Astrocyte (in vitro differentiated cells and primary cell): ENCODE measurements around the gene SNED1. TPM values are rescaled to one million over a fixed set of nuclear protein-coding genes. Genes with fewer than 3 reads are reported as not detected.

Experiments
- DNase-seq: peaks from one replicate; pipeline ENCODE4 v3.0.0-alpha.2; 2010; ENCODE audit warnings: low read depth
- FAIRE-seq: peaks from 2 replicates; lab custom pipeline; 2011; peaks lifted over from hg19 to GRCh38; lab: Jason Lieb, UNC
- H2AFZ ChIP-seq: 2 replicates; pipeline ENCODE4 v1.6.0; 2012; ENCODE audit warnings: low read depth, low read length, inconsistent platforms
- H3K27ac ChIP-seq: 2 replicates; pipeline ENCODE4 v1.5.1; 2011; ENCODE audit warnings: low read depth, low read length, inconsistent platforms
- H3K27me3 ChIP-seq: 2 replicates; pipeline ENCODE4 v1.6.0; 2011; ENCODE audit warnings: low read length, inconsistent platforms; ENCODE audit not compliant: insufficient read depth
- H3K36me3 ChIP-seq: 2 replicates; pipeline ENCODE4 v1.5.1; 2011; ENCODE audit warnings: low read length, inconsistent platforms; ENCODE audit not compliant: insufficient read depth
- H3K4me1 ChIP-seq: 2 replicates; pipeline ENCODE4 v1.5.1; 2011; ENCODE audit warnings: low read length, inconsistent platforms; ENCODE audit not compliant: insufficient read depth
- H3K4me2 ChIP-seq: 2 replicates; pipeline ENCODE4 v1.6.0; 2012; ENCODE audit warnings: low read length, inconsistent platforms
- H3K4me3 ChIP-seq: 2 replicates; pipeline ENCODE4 v1.5.1; 2011; ENCODE audit warnings: low read depth, mild to moderate bottlenecking, low read length, inconsistent platforms; ENCODE audit not compliant: insufficient read depth
- H3K79me2 ChIP-seq: 2 replicates; pipeline ENCODE4 v1.6.0; 2012; ENCODE audit warnings: mild to moderate bottlenecking, low read length, inconsistent platforms; ENCODE audit not compliant: insufficient read depth
- H3K9ac ChIP-seq: 2 replicates; pipeline ENCODE4 v1.6.0; 2012; ENCODE audit warnings: mild to moderate bottlenecking, low read length, inconsistent platforms
- H3K9me3 ChIP-seq: 2 replicates; pipeline ENCODE4 v1.5.1; 2012; ENCODE audit warnings: low read depth, mild to moderate bottlenecking, low read length, inconsistent platforms; ENCODE audit not compliant: insufficient read depth
- H4K20me1 ChIP-seq: 2 replicates; pipeline ENCODE4 v1.6.0; 2012; ENCODE audit warnings: low read length, inconsistent platforms; ENCODE audit not compliant: insufficient read depth
- H3K27ac Mint-ChIP-seq: one replicate; pipeline ENCODE4 v1.8.0; 2021; ENCODE audit warnings: mild to moderate bottlenecking, mixed read lengths; ENCODE audit not compliant: unreplicated experiment
- H3K27me3 Mint-ChIP-seq: one replicate; pipeline ENCODE4 v1.8.0; 2021; ENCODE audit warnings: low read depth, mixed read lengths; ENCODE audit not compliant: unreplicated experiment
- H3K36me3 Mint-ChIP-seq: one replicate; pipeline ENCODE4 v1.8.0; 2021; ENCODE audit warnings: low read depth, mixed read lengths; ENCODE audit not compliant: unreplicated experiment
- H3K4me1 Mint-ChIP-seq: one replicate; pipeline ENCODE4 v1.8.0; 2021; ENCODE audit warnings: low read depth, mixed read lengths; ENCODE audit not compliant: unreplicated experiment
- H3K4me3 Mint-ChIP-seq: one replicate; pipeline ENCODE4 v1.8.0; 2021; ENCODE audit warnings: mild to moderate bottlenecking, moderate library complexity, mixed read lengths; ENCODE audit not compliant: unreplicated experiment
- H3K9me3 Mint-ChIP-seq: one replicate; pipeline ENCODE4 v1.8.0; 2021; ENCODE audit warnings: mild to moderate bottlenecking, mixed read lengths; ENCODE audit not compliant: unreplicated experiment
- CTCF ChIP-seq: IDR thresholded peaks from 2 replicates; pipeline ENCODE4 v1.5.1; 2011; ENCODE audit warnings: low read depth, mild to moderate bottlenecking, inconsistent platforms, low read length, moderate library complexity; ENCODE audit not compliant: insufficient read depth
- EZH2 ChIP-seq: IDR thresholded peaks from 2 replicates; pipeline ENCODE4 v1.6.1; 2012; ENCODE audit warnings: mild to moderate bottlenecking, low read length, inconsistent platforms; ENCODE audit not compliant: insufficient read depth
- total RNA-seq: library from RNA; stranded (reverse); gene quantifications from 2 replicates; pipeline ENCODE4 v1.2.1, GENCODE V29; 2021

The SNED1 gene
- total RNA-seq, 1 donor from 2014 or later: 0.23 TPM

GRCh38 chr2:240993446-240994170 is 4.8 kb upstream of the SNED1 start:
- no peak for FAIRE-seq

GRCh38 chr2:240994171-240994896 is 4.1 kb upstream of the SNED1 start:
- Histone ChIP-seq H2AFZ (no peak overlapping the region), H3K79me2 (no peaks in the 10 kb centered on the region), H3K36me3 (no peaks in the 10 kb centered on the region), H3K4me1 (peaks cover 16% of the 10 kb centered on the region), H3K4me3 (no peak overlapping the region), H3K27ac (no peak overlapping the region), H3K27me3 (no peaks in the 10 kb centered on the region), H4K20me1 (peaks cover under 1% of the 10 kb centered on the region), H3K9ac (no peak overlapping the region), H3K9me3 (no peaks in the 10 kb centered on the region), H3K4me2 (no peak overlapping the region)
- FAIRE-seq (no peak), DNase-seq (no peak)
- peaks cover 2% of the 10 kb centered on the region for H3K4me1 Mint-ChIP-seq
- H3K27ac Mint-ChIP-seq: no peak overlapping the region
- no peaks in the 10 kb centered on the region for H3K36me3 Mint-ChIP-seq
- TF ChIP-seq CTCF (no peak), EZH2 (no peak)
- no peak overlapping the region for H3K4me3 Mint-ChIP-seq
- H3K9me3 Mint-ChIP-seq: no peaks in the 10 kb centered on the region
- peaks cover 23% of the 10 kb centered on the region for H3K27me3 Mint-ChIP-seq

More at GRCh38 chr2:240993446-240994170, 4.8 kb upstream of the SNED1 start:
- Histone ChIP-seq H3K4me2 (no peak overlapping the region), H3K36me3 (no peaks in the 10 kb centered on the region), H3K4me1 (peaks cover 16% of the 10 kb centered on the region), H3K27me3 (no peaks in the 10 kb centered on the region), H4K20me1 (no peaks in the 10 kb centered on the region), H3K9me3 (peaks cover 7% of the 10 kb centered on the region), H3K9ac (no peak overlapping the region), H2AFZ (no peak overlapping the region), H3K79me2 (no peaks in the 10 kb centered on the region), H3K4me3 (no peak overlapping the region), H3K27ac (no peak overlapping the region)
- no peak overlapping the region for H3K27ac Mint-ChIP-seq
- H3K27me3 Mint-ChIP-seq: peaks cover 23% of the 10 kb centered on the region
- TF ChIP-seq CTCF (no peak), EZH2 (no peak)
- no peak overlapping the region for H3K4me3 Mint-ChIP-seq
- no peak for DNase-seq
- no peaks in the 10 kb centered on the region for H3K36me3 Mint-ChIP-seq
- H3K9me3 Mint-ChIP-seq: no peaks in the 10 kb centered on the region
- H3K4me1 Mint-ChIP-seq: peaks cover 2% of the 10 kb centered on the region
